Loucy (cell line): ENCODE data around the gene ACIN1.

Source experiments
- EZH2phosphoT487 ChIP-seq: fragments of 200-600 bp; IDR thresholded peaks from 2 replicates; pipeline ENCODE4 v1.6.1; 2018; ENCODE audit warnings: antibody characterized with exemption, mild to moderate bottlenecking, moderate library complexity, borderline replicate concordance
- TF ChIP-seq, protein P1 (sequence below): fragments of 200-600 bp; sonication (generic); conservative IDR thresholded peaks from 2 replicates; pipeline ENCODE4 v1.5.1; 2014; ENCODE audit warnings: mild to moderate bottlenecking, antibody characterized with exemption, low read length

DNA sequence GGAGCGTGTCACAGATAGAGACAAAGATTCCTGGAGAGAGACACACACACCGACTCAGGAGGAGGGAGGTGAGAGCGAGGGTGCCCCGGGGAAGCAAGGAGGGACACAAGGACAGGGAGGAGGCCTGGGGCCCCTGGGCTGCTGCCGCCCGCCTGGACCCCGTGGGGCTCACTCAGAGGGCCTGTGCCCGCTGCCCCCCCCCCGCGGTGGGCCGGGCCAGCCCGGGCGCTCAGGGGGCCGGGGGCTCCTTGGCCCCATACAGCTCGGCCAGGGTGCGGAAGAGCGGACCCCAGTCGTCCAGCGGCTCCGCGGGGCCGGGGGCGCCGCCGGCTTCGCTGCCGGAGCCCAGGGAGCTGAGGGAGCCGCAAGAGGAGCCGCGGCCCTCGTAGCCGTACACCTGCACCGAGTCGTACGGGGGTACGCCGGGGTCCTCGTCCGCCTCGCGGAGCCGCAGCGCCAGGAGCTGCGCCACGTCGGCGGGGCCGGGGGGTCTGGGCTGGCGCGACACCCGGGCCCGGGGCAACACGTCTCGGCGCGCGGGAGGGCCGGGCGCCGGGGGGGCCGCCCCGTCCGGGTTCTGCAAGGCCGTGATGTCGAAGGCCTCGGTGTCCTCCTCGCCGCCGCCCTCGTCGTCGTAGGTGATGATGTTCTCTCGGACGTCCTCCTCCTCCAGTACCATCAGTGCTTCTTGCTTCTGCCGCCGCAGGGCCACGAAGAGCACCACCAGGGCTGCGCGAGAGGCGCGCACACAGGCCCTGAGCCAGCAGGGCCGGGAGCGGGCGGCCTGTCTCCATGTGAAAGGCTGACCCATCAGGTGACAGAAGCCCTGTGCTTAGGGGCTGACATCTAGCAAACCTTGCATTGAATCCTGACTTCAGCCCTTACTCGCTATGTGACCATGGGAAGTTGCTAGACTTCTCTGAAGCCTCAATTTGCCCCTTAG lies 46.9 kb downstream of the ACIN1 start:
- TF ChIP-seq, protein P1, sequence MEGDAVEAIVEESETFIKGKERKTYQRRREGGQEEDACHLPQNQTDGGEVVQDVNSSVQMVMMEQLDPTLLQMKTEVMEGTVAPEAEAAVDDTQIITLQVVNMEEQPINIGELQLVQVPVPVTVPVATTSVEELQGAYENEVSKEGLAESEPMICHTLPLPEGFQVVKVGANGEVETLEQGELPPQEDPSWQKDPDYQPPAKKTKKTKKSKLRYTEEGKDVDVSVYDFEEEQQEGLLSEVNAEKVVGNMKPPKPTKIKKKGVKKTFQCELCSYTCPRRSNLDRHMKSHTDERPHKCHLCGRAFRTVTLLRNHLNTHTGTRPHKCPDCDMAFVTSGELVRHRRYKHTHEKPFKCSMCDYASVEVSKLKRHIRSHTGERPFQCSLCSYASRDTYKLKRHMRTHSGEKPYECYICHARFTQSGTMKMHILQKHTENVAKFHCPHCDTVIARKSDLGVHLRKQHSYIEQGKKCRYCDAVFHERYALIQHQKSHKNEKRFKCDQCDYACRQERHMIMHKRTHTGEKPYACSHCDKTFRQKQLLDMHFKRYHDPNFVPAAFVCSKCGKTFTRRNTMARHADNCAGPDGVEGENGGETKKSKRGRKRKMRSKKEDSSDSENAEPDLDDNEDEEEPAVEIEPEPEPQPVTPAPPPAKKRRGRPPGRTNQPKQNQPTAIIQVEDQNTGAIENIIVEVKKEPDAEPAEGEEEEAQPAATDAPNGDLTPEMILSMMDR: no peak
- no peak for TF ChIP-seq EZH2phosphoT487
